Umbilical cord (tissue), 2 donors: ENCODE data around the gene PMPCA. TPM values are rescaled to one million over a fixed set of nuclear protein-coding genes. Genes with fewer than 3 reads are reported as not detected.
"Not testable (repeated sequence)": the region's sequence is repeated elsewhere in the genome, so short reads cannot be mapped to it uniquely, and the experiment has no call there.

Experiments used
- DNase-seq: peaks from one replicate; pipeline ENCODE4 v3.0.0-alpha.2; 2015; ENCODE audit warnings: low spot score
- total RNA-seq: library from RNA; depleted of rRNA; stranded (reverse); fragments of >200 nt; gene quantifications from one replicate; pipeline ENCODE4 v1.2.3, GENCODE V29; 2014; ENCODE audit warnings: low replicate concordance; ENCODE audit not compliant: insufficient read depth

Gene PMPCA
- total RNA-seq, 1 donor from 2014 or later, result 30.1 TPM

DNA sequence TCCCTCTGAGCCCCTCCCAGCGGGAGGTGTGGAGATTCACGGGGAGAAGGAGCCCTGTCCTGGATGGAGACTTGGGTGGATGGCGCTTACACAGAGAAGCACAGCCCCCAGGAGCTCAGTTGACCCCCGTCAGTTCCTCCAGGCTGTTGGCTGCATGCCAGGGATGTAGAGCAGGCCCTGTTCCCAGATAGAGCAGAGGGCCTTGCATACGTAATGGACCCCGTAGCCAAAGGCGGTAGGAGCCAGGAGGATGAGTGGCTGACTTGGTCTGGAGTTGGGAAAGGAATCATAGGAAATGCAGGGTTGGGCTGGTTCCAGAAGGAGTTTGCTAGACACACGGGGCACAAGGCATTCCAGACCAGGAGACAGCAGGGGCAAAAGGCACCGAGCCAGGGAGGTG lies 2.5 kb downstream of the PMPCA start:
- no peak for DNase-seq

DNA sequence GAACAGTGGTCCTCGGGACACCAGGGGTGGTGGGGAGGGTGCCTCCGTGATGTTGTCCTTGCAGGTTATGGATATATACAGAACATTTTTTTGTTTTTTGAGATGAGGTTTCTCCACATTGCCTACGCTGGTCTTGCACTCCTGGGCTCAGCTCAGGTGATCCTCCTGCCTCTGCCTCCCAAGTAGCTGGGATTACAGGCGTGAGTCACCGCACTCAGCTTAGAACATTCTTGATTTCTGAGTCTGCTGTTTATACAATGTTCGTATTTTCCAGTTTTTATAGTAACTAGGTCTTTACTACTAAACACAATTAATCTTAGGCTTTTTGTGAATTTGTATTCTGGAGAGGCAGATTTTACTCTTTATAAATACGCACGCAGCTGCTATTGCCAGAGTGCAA lies 6.0 kb downstream of the PMPCA start:
- no peak for DNase-seq

GRCh38 chr9:136416914-136417313 lies 6.5 kb downstream of the PMPCA start:
- DNase-seq, result no peak

- no peak for DNase-seq
Observed at GRCh38 chr9:136418182-136419091, 8.0 kb downstream of the PMPCA start.

- DNase-seq, result no peak
Observed at GRCh38 chr9:136419092-136419420, 8.6 kb downstream of the PMPCA start.

- DNase-seq, result no peak
Observed at GRCh38 chr9:136421791-136422190, 11.3 kb downstream of the PMPCA start.

DNA sequence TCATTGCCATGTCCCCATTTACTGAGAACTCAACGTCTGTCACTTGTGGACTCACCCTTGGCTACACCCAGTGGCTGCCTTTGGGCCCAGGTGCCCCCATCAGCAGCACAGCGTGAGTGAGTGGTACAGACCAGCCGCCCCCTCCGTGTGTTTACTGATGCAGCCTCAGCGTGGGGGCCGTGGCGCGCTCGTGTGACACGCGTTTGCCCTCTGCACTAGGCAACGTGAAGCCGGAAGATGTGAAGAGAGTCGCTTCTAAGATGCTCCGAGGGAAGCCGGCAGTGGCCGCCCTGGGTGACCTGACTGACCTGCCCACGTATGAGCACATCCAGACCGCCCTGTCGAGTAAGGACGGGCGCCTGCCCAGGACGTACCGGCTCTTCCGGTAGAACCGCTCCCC lies 12.4 kb downstream of the PMPCA start:
- no peak for DNase-seq

DNA sequence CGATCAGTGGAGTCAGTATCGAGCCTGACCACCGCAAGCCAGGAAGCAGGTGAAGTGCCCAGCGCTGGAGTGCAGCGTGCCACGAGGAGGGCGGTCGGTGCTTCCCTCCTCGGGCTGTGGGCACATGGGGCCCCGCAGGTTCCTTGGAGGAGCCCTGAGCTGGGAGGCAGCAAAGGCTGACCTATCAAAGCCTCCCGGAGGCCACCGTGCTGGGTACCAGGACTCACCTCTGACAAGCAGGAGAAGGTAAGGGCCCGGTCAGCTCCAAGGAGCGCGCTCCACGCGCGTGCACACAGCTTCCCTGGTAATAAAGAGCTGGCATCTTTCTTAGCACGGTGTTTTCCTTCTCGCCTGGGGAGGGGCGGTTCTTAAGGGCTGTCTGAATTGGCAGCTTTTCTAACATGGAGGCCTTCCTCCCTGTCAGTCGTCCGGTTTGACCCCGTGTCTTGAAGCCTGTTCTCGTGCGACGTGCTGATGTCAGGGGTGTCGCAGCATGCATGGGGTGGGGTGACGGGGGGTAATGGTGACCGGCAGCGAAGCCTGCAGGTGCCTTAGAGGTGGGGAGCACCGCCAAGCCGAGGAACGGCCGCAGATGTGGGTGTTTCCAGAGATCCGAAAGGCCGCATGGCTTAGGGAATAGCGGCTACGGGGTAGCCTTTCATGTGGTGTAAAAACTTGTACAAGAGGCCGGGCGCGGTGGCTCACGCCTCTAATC lies 13.1 kb downstream of the PMPCA start:
- no peak for DNase-seq

DNA sequence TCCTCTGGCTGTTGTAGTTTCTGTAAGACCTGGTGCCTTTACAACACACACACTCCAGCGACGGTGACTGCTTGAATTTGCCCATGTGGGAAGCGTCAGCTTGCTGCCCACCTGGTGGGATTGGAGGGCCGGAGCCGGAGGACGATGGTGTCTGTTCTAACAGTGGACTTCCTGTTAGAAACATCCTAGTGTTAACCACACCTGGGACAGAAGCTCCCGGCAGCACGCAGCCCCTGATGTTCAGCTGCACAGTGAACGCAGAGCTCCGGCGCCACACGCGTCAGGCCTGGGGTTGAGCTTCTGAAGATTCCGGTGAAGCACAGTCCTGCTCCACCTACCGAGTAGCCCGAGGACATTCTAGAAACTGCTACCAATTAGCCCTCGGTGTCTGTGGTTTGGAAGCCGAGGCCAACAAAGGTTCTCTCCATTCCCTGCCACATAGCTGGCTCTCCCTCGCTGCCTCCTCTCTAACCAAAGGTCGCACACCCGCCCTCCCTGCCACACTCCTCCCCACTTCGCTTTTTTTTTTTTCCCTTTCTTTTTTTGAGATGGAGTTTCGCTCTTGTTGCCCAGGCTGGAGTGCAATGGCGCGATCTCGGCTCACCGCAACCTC lies 14.4 kb downstream of the PMPCA start:
- no peak for DNase-seq

- not testable (repeated sequence) for DNase-seq
Observed at GRCh38 chr9:136425367-136425766, 14.9 kb downstream of the PMPCA start.

GRCh38 chr9:136426787-136427186 lies 16.3 kb downstream of the PMPCA start:
- DNase-seq, result no peak

DNA sequence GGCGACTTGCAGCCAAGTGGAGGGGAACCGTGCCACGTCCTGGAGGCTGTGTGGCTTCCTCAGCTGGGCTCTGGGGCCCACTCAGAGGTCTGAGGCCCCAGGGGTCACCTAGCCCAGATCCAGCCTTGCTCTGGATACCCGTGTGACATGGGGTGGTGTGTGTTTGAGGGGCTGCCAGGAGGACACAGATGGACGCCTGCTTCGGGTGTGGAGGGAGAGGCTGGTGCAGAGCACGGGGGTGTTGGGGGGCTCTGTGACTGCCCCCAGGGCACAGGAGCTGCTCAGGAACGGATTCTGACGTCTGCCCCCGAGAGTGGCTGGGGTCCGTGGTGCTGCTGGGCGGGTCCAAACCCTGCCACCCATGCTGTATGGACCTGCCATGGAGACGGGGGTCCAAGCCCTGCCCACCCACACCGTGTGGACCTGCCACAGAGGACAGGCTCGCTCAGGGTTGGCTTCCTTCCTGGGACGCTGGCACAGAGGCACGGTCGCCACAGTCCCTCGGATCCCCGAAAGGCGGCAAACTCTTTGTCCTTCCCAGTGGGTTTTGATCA lies 18.7 kb downstream of the PMPCA start:
- DNase-seq, result no peak

- DNase-seq, result peak; percentile 29
Observed at GRCh38 chr9:136429683-136430491, 19.4 kb downstream of the PMPCA start.

GRCh38 chr9:136430588-136431234 lies 20.3 kb downstream of the PMPCA start:
- DNase-seq, result no peak

- DNase-seq, result no peak
Observed at GRCh38 chr9:136431782-136432350, 21.4 kb downstream of the PMPCA start.

DNA sequence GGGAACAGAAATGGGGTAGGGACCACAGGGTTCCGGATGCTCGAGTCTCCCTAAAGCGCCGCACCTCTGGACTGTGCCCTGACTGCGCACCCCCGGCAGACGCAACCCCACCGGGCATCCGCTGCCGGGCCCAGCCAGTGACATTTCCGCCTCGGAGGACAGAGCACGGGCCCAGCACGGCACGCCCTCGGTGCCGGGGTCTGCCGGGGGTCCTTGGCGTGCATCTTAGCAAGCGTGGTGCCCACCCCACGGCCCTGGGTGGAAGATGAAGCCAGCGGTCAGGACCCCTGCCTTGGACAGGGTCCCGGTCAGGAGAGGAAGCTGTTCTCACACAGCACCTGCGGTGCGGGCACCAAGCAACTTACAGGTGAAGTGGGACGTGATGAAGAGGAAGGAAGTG lies 22.1 kb downstream of the PMPCA start:
- DNase-seq, result no peak

GRCh38 chr9:136433043-136433715 lies 22.7 kb downstream of the PMPCA start:
- no peak for DNase-seq

GRCh38 chr9:136433849-136434579 lies 23.6 kb downstream of the PMPCA start:
- no peak for DNase-seq

- DNase-seq, result no peak
Observed at GRCh38 chr9:136434580-136435169, 24.2 kb downstream of the PMPCA start.
